GM19240 (cell line): ENCODE measurements around the gene JARID2.

Experiments
- DNase-seq: peaks from one replicate; pipeline ENCODE4 v3.0.0; 2011; ENCODE audit warnings: low spot score; ENCODE audit not compliant: insufficient read length

JARID2 gene

GRCh38 chr6:15374119-15374518 lies 128.2 kb downstream of the JARID2 start:
- no peak for DNase-seq

GRCh38 chr6:15375018-15375417 lies 129.1 kb downstream of the JARID2 start:
- no peak for DNase-seq

GRCh38 chr6:15375638-15376290 lies 129.9 kb downstream of the JARID2 start:
- no peak for DNase-seq

- no peak for DNase-seq
These were observed 131.1 kb downstream of the JARID2 start for GRCh38 chr6:15376900-15377487.

- no peak for DNase-seq
These were observed 132.4 kb downstream of the JARID2 start for GRCh38 chr6:15378272-15378671.

GRCh38 chr6:15378866-15379265 lies 133.0 kb downstream of the JARID2 start:
- DNase-seq: no peak

GRCh38 chr6:15380351-15380750 lies 134.5 kb downstream of the JARID2 start:
- DNase-seq: no peak

GRCh38 chr6:15382089-15382488 lies 136.2 kb downstream of the JARID2 start:
- no peak for DNase-seq

- no peak for DNase-seq
These were observed 136.8 kb downstream of the JARID2 start for GRCh38 chr6:15382712-15383111.

GRCh38 chr6:15384901-15385300 lies 139.0 kb downstream of the JARID2 start:
- DNase-seq: no peak

GRCh38 chr6:15385521-15385920 lies 139.7 kb downstream of the JARID2 start:
- DNase-seq: no peak

GRCh38 chr6:15386110-15386755 lies 140.4 kb downstream of the JARID2 start:
- no peak for DNase-seq

- no peak for DNase-seq
These were observed 140.9 kb downstream of the JARID2 start for GRCh38 chr6:15386756-15387112.

GRCh38 chr6:15387118-15387517 lies 141.2 kb downstream of the JARID2 start:
- no peak for DNase-seq

- DNase-seq: no peak
These were observed 143.4 kb downstream of the JARID2 start for GRCh38 chr6:15389084-15389764.

- DNase-seq: no peak
These were observed 144.2 kb downstream of the JARID2 start for GRCh38 chr6:15389765-15390723.

GRCh38 chr6:15391500-15391899 lies 145.6 kb downstream of the JARID2 start:
- DNase-seq: no peak

GRCh38 chr6:15392182-15392581 lies 146.3 kb downstream of the JARID2 start:
- DNase-seq: no peak

GRCh38 chr6:15393605-15394004 lies 147.7 kb downstream of the JARID2 start:
- no peak for DNase-seq

- no peak for DNase-seq
These were observed 149.2 kb downstream of the JARID2 start for GRCh38 chr6:15395087-15395486.

- no peak for DNase-seq
These were observed 150.9 kb downstream of the JARID2 start for GRCh38 chr6:15396808-15397207.
